GM12878 (cell line): ENCODE measurements around the gene FAM124B.

Source experiments
- BCL3 ChIP-seq: IDR thresholded peaks from 2 replicates; pipeline ENCODE4 v1.6.1; 2011; ENCODE audit warnings: borderline replicate concordance, low read depth, mild to moderate bottlenecking, moderate library complexity, low read length; ENCODE audit not compliant: insufficient read depth, poor library complexity, severe bottlenecking
- BHLHE40 ChIP-seq, 2 experiments: fragments of 450-650 bp in 1 of 2; IDR thresholded peaks; 2 replicates each; pipeline ENCODE4 v1.6.1; 2011 to 2017; ENCODE audit warnings: low read depth in 2 of 2, borderline replicate concordance in 1 of 2, improper control_type of control experiment in 1 of 2, low read length in 1 of 2, mild to moderate bottlenecking in 1 of 2
- CREB1 ChIP-seq: IDR thresholded peaks from 2 replicates; pipeline ENCODE4 v1.6.1; 2012; ENCODE audit warnings: low read depth, mild to moderate bottlenecking, inconsistent platforms
- CTCF ChIP-seq, 3 experiments: IDR thresholded peaks in 2 of 3; conservative IDR thresholded peaks in 1 of 3; 2 replicates each; pipeline ENCODE4 v1.5.1; 2011; ENCODE audit warnings: low read depth in 3 of 3, low read length in 3 of 3, mild to moderate bottlenecking in 3 of 3, control low read depth in 2 of 3, moderate library complexity in 2 of 3, inconsistent platforms in 1 of 3, mixed read lengths in 1 of 3; ENCODE audit not compliant: control insufficient read depth in 2 of 3, insufficient read depth in 1 of 3; ENCODE audit errors: extremely low read depth in 1 of 3
- MEF2A ChIP-seq: IDR thresholded peaks from 2 replicates; pipeline ENCODE4 v1.6.1; 2011; ENCODE audit warnings: low read depth, mild to moderate bottlenecking, low read length, moderate library complexity; ENCODE audit not compliant: insufficient read depth
- POLR2A ChIP-seq: IDR thresholded peaks from 2 replicates; pipeline ENCODE4 v1.6.1; 2011; ENCODE audit warnings: low read depth, mild to moderate bottlenecking, low read length
- ZZZ3 ChIP-seq: IDR thresholded peaks from 2 replicates; pipeline ENCODE4 v1.6.1; 2011; ENCODE audit warnings: low read depth; ENCODE audit not compliant: control insufficient read depth, insufficient read length

- TF ChIP-seq MEF2A (no peak), BCL3 (no peak), ZZZ3 (no peak), CREB1 (no peak), BHLHE40 (IDR thresholded peaks at IDR 0.05; ENCODE audit: borderline replicate concordance in 1 of 2, low read depth in 2 of 2, low read length in 1 of 2) (no peak), CTCF (IDR thresholded peaks at IDR 0.05 in 2 of 3, conservative IDR thresholded peaks at IDR 0.05 in 1 of 3; ENCODE audit: control insufficient read depth in 2 of 3, extremely low read depth in 1 of 3, insufficient read depth in 1 of 3, low read depth in 3 of 3, low read length in 3 of 3) (no peak), POLR2A (no peak)
Observed at GRCh38 chr2:224436634-224437033, 34.7 kb upstream of the FAM124B start.
